ENCODE data around the gene RNU6-9.
"Not testable (repeated sequence)": the region's sequence is repeated elsewhere in the genome, so short reads cannot be mapped to it uniquely, and the experiment has no call there.

The RNU6-9 gene

DNA sequence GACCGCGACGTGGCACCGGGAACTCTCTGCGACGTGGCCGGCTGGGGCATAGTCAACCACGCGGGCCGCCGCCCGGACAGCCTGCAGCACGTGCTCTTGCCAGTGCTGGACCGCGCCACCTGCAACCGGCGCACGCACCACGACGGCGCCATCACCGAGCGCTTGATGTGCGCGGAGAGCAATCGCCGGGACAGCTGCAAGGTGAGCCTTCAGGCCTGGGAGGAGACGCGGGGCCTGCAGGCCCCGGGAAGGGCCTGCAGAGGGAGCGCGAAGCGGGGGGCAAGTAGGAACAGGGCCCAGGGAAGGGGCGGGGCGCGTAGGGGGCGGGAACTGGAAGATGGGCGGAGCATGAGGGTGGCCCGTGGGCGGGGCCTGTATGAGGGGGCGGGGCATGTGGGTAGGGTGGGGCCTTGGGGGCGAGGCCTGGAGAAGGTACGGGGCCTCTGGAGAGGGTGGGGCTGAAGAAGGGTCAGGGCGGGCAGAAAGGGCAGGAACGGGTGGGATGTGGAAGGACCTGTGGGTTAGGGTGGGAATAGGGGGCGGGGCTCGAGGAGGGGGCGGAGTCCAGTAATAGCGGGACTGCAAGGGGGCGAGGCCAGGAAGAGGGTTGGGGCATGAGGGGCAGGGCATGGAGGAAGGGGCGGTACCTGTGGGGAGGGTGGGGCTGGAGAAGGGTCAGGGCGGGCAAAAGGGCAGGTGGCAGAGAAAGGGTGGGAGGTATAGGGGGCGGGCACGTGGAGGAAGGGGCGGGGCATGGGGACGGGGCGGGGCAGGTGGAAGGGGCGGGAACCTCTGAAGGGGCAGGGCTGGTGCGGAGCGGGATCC lies 31.3 kb upstream of the RNU6-9 start:
- no peak for FAIRE-seq

DNA sequence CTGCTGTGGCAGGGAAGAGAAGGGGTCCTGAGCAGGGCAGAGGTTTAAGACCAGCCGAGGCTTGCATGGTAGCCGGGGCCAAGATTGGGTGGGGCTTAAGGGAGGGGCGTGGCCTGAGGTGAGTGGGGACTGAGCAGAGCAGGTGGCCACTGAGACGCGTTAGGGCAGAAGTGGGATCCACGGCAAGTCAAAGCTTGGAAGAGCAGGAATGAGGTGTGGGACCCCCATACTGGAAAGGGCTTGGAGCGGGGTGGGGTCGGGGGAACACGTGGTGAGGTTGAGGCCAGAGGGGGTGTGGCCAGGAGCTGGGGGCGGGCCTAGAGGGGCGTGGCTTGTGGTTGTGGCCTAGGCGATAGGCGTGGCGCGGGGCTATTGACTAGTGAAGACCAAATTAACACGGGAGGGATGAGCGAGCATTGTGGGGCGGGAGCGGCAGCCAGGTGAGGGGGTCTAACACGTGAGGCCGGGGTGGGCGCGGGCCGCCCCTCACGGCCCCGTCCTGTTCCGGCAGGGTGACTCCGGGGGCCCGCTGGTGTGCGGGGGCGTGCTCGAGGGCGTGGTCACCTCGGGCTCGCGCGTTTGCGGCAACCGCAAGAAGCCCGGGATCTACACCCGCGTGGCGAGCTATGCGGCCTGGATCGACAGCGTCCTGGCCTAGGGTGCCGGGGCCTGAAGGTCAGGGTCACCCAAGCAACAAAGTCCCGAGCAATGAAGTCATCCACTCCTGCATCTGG lies 30.5 kb upstream of the RNU6-9 start:
- no peak for FAIRE-seq

DNA sequence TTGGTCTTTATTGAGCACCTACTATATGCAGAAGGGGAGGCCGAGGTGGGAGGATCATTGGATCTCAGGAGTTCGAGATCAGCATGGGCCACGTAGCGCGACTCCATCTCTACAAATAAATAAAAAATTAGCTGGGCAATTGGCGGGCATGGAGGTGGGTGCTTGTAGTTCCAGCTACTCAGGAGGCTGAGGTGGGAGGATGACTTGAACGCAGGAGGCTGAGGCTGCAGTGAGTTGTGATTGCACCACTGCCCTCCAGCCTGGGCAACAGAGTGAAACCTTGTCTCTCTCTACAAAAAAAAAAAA lies 30.0 kb upstream of the RNU6-9 start:
- FAIRE-seq, result no peak

DNA sequence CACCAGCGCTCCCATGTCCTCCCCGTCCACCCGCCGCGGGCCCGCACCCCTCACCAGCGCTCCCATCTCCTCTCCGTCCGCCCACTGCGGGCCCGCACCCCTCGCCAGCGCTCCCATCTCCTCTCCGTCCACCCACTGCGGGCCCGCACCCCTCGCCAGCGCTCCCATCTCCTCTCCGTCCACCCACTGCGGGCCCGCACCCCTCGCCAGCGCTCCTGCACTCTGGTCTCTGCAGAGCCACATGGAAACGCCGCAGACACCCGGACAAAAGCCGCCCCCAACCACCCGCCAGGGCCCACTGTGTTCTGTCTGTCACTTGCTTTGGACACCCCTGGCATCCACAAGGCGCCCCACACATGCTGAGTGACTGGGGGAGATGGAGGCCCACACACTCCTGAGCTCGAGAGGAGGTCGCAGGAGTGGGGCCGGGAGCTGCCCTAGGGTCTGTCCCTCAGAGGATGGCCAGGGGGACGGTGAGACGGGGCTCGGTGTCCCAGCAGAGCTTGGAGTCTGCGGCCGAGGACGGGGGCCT lies 26.4 kb upstream of the RNU6-9 start:
- FAIRE-seq, result no peak

DNA sequence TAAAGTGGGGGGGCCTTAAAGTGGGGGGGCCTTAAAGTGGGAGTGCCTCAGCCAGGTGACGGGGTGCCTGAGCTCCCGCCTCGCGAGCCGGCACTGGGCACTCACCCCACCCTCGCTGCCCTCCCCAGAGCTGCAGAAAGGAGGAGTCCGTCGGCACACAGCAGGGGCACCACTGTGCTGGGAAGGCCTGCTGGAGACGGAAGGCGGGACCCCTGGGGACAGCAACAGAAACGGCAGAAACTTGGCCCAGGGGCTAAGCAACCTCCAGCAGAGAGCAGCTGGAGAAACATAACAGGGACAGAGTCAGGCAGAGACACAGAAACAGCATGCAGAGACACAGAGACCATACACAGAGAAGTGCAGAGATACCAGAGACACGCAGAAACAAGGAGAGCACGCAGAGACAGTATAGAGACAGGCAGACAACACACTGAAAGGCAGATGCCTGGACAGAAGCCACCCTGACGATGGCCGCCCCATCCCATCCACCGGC lies 25.9 kb upstream of the RNU6-9 start:
- no peak for FAIRE-seq

DNA sequence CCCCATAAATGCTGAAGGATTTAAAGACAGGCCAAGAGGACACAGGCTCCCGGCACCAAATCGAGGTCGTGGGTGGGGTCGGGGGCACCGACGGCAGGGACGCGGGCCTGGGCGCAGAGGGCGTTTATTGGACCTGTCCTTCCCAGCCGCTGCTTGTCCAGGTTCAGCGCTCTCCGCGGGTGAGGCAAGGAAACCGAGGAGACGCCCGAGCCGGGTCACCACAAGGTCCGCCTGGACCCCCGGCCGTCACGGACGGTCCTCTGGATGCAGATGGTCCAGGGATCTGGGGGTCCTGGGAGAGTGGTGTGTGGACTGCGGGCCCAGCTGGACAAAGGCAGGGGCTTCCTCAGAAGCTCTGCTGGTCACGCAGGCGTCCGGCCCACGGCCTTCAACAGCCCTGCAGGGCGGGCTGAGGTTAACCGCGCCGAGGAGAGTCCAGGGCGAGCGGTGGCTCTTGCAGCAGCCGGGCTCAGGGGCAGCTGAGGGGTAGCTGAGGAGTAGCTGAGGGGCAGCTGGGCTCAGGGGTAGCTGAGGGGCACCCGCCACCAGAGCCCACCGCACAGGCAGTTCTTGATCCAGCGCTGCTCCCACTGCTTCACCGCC lies 25.3 kb upstream of the RNU6-9 start:
- FAIRE-seq, result no peak

DNA sequence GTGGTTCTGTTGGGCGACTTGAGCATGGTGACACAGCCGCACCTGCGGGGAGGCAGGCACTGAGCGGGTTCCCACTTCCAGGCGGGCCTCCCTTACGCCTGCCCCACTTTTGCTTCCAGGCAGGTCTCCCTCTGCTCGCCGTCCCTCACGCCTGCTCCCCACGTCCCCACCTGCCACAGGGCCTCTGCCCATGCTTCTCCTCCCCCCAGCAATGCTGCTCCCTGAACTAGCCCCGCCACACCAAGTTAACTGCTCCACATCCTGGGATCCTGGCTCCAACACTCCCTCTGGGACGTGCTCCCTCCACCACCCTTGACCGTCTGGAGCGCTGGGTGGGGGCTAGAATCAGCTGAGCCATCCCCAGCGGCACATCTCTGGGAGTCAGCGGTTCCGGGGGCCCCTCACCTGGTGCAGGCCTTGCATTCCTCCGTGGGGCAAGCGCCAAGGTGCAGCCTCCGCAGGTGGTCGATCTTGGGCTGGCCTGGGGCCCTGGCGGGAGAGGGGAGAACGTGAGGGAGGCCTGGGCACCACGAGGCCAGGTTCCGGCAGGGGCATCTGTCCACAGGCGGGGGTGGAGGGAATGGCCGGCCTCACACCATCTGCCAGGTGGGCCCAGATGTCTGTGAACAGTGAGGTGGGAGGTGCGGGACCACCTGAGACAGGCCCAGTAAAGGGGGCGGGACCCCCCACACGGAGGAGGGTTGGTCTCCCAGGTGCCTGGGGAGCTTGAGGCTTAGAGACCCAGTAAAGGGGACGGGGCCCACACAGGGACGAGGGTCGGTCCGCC lies 24.6 kb upstream of the RNU6-9 start:
- no peak for FAIRE-seq

DNA sequence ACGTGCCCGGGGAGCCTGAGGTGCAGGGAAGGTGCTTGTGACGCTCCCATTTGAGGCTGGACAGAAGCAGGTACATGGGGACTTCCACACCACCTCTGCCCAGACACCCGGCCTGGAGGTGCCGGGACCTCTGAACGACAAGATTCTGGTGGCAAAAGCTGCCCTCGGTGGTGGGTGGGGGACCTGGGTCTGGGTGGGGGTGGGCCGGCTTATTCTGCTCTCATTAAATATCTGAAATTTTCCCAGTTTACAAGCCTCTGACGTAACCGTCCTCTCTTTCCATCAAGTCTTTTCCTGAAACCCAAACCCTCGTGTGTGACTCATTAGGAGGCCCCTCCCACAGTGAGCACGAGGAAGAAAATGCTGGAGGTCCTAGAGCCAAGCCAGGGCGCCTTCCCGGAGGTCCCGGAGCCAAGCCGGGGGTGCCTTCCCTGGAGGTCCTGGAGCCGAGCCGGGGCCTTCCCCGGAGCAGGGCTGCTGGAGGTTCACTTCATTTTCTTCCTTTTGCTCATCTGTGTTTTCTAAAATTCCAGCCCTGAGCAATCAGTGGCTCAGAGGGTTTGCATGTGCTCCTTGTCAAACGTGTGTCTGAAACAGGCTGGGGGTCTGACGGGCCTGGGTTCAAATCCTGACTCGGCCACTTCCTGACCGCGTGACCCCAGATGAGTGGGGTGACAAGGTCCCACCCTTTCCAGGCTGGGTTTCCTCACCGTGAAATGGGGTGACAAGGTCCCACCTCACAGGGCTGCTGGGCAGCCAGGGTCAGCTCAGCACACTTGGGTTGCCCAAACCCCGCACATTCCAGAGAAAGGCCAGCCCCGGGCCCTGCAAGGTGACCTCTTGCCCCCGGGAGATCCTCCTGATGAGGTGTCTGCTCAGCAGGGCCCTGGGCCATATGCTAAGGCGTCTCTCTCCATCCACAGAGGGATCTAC lies 23.8 kb upstream of the RNU6-9 start:
- FAIRE-seq, result peak; percentile 72

DNA sequence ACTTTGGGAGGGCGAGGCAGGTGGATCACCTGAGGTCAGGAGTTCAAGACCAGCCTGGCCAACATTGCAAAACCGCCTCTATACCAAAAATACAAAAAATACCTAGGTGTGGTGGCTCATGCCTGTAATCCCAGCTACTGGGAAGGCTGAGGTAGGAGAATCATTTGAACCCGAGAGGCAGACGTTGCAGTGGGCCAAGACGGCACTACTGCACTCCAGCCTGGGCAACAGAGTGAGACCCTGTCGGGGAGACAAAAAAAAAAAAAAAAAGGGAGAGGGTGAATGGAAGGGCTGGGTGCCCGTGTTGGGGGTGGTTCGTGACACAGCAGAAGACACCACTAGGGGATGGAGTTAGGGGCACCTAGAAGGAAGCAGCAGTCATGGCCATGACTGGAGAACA lies 23.0 kb upstream of the RNU6-9 start:
- FAIRE-seq, result no peak

DNA sequence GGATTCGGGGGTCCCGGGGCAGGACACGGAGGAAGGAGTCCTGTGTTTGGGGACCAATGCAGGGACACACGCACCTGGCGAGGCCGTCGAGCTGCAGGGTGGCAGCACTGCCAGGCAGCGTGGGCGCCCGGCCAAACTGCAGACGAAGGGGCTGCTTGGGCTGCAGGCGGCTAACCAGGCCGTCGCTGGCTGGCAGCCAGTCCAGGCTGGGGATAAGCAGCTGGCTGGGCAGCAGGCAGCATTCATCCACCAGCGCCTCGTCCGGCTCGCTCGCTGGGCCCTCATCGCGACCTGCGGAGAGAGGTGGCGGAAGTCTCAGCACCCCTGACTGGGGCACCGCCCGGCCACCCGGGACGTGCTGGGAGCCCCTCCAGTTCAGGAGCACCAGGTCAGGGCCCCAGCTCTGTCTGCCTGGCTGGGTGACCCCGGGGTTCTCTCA lies 22.3 kb upstream of the RNU6-9 start:
- no peak for FAIRE-seq

DNA sequence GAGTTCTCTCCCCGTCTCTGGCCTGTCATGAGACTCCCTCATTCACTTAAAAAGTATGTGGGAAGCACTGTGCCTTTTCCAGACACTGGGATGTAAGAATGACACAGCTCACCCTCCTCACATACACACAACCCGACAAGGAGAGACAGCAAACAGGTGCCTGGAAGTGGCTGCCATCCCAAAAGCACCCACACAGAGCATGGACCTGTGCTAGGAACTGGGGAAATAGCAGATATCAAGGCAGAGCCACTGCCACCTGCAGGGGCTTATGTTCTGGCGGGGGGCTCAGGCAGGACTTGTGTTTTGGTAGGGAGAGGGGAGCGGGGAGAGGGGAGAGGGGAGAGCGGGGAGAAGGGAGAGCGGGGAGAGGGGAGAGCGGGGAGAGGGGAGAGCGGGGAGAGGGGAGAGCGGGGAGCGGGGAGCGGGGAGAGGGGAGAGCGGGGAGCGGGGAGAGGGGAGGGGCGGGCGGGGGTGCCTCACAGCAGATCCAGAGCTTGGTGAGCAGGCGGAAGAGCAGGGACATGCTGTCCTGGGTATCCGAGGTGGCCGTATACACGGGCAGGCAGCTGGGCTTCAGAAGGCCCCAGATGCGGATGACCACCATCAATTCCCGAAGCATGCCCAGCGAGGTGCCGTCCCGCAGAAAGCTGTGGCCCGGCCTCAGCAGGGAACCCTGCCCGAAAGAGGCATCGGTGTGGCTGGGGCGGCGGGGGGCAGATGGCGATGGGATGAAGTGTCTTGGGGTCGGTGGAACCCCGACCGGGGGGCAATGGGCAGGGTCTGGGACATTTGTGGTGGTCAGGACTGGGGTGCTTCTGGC lies 21.6 kb upstream of the RNU6-9 start:
- no peak for FAIRE-seq

DNA sequence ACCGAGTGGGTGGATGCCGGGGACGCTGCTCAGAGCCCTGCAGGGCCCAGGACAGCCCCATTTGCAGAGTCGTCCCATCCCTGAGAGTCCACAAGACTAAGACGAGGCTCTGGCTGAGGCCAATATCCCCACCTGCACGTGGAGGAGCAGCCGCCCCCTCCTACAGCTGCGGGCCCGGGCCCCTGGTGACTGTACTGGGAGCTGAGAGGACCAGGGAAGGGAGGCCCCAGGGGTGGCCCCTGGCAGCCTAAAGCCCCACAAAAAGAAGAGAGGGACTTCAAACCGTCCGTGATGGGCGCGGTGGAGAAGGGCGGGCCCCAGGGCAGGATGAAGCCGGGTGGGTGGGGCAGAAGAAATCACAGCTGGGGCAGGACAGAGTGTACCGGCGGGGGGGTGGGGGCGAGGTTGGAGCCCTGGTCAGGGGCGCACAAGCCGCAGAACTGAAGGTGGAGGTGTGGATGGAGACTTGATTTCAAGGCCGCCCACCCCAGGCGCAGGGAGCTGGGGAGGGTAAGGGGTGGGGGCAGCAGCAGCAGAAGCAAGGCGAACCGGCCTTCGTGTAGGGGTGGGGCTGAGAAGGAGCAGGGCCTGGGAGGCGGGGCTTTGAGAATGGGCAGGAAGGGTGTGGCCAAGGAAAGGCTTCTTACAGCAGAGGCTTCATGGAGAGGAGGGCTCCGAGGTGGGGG lies 20.9 kb upstream of the RNU6-9 start:
- FAIRE-seq, result no peak

DNA sequence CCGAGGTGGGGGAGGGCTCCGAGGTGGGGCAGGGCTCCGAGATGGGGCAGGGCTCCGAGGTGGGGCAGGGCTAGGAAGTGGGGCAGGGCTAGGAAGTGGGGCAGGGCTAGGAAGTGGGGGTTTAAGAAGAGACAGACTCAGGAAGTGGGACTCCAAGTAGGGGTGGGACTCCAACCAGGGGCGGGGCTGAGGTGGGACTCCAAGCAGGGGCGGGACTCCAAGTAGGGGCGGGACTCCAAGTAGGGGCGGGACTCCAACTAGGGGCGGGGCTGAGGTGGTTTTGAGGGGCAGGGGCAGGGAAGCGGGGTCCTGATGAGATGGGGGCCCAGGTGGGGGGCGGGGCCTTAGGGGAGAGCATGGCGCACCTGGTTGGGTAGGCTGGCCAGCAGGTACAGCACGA lies 20.2 kb upstream of the RNU6-9 start:
- FAIRE-seq, result no peak

DNA sequence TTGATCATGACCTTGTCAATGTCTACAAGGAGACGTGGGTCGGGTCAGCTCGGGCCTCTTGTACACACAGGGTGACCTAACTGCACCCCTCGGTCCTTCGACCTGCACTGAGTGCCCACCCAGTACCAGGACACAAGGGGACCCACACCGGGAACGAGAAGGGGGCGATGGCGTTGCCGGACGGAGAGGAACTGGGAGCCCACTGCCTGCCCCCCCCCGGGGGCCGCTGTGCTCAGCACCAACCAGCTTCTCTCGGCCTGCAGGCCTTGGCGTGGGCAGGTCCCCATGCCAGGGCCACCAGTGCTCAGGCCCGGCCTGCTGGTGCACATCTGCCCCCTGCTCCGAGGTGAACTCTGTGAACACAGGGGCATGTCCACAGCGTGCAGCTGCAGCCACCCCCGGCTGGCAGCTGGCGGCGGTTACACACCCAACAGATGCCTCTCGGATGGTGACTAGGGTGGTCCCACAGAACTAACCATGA lies 19.7 kb upstream of the RNU6-9 start:
- FAIRE-seq, result no peak

DNA sequence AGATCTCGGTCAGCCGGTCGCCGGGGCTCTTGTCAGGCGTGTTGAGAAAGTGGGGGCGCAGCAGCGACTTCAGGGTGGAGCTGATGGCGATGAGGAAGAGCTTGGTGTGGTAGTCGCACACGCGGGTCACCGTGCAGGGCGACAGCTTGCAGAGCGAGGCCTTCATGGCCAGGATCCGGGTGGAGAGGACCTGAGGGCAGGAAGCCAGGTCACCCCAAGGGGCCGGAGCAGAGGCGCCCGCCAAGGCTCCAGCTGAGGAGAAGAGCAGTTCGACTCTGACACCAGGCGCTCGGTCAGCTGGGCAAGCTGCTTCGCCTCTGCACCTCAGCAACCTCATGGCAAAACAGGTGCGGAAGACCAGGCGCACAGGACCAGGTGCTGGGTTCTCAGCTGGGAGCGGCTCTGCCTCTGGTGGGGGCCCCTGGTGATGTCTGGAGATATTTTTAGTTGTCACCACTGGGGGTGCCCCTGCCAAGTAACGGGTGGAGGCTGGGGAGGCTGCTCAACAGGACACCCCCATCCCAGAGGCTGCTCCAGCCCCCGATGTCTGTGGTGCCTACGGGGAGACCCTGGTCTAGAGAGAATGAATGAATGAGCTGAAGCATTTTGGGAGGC lies 17.9 kb upstream of the RNU6-9 start:
- no peak for FAIRE-seq

DNA sequence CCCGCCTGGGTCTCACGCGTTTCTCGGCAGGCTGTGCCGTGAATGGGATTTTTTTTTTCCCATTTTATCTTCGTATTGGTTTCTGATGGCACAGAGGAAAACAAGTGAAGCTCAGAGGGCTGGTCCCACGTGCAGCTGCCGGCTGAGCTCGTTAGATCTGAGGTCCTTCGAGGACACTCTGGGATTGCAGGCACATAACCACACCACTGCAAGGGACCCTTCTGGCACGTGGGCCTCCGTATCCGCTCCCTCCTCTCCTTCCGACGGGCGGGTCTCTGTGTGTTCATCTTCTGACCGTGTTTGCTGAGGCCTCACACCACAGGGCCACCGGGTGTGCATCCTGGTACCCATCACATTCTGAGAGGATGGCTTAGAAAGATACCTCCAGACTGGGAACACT lies 17.2 kb upstream of the RNU6-9 start:
- FAIRE-seq, result no peak

DNA sequence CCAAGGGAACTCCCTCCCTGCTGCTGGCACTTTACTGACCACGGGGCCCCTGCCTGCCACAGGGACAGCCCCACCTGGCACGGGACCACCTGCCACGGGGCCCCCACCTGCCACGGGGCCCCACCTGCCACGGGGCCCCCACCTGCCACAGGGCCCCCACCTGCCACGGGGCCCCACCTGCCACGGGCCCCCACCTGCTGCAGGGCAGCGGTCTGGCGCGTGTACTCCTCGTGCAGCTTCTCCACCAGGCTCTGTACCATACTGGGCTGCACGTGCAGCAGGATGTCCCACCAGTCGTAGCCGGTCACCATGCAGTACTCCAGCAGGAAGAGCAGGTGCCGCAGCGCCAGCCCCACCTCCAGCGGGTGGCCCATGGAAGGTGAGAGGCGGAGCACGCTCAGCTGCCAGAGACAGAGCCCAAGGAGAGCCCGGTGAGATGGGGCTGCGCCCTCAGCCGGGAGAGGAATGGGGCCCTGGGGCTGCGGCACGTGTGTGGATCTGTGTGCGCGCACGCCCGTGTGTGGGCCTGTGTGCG lies 16.4 kb upstream of the RNU6-9 start:
- FAIRE-seq, result no peak

DNA sequence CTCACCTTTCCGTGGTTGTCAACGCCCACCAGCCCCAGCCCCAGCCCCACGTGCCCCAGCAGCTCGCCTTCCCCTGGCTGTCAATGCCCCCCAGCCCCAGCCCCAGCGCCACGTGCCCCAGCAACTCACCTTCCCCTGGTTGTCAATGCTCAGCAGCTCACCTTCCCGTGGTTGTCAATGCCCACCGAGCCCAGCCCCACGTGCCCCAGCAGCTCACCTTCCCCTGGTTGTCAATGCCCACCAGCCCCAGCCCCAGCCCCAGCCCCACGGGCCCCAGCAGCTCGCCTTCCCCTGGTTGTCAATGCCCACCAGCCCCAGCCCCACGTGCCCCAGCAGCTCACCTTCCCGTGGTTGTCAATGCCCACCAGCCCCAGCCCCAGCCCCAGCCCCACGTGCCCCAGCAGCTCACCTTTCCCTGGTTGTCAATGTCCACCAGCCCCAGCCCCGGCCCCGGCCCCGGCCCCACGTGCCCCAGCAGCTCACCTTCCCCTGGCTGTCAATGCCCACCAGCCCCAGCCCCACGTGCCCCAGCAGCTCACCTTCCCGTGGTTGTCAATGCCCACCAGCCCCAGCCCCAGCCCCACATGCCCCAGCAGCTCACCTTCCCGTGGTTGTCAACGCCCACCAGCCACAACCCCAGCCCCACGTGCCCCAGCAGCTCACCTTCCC lies 15.2 kb upstream of the RNU6-9 start:
- FAIRE-seq, result not testable (repeated sequence)
